Activated CD4-positive, alpha-beta T cell treated with anti-CD3 and anti-CD28 coated beads for 48 hours (primary cell): ENCODE data around the gene UCK2.

Experiments used
- DNase-seq: peaks from one replicate; pipeline ENCODE4 v3.0.0-alpha.2; 2020

UCK2 gene

GRCh38 chr1:165856021-165856420 is 28.6 kb downstream of the UCK2 start:
- no peak for DNase-seq

GRCh38 chr1:165856606-165857005 is 29.2 kb downstream of the UCK2 start:
- DNase-seq = no peak

- DNase-seq = no peak
Measured at GRCh38 chr1:165857046-165857801, 29.8 kb downstream of the UCK2 start.

GRCh38 chr1:165858364-165858823 is 31.0 kb downstream of the UCK2 start:
- no peak for DNase-seq

GRCh38 chr1:165858967-165859845 is 31.8 kb downstream of the UCK2 start:
- no peak for DNase-seq

DNA sequence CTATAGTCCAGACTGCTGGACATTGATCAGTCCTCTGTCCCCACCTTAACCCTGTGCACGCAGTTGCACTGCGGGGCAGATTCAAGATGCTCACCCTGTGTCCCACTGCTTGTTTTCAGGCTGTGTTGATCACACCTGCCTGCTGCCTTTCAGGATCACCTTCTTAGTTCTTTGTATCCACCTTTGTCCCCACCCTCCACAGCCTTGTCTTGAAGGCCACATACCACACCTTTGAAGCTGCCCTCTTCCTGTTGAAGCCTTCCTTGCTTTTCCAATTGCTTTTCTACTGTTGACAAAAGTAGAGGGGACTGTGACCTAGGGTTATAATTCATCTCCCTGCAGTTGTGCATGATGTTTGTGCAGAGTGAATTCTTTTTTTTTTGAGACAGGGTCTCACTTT is 32.7 kb downstream of the UCK2 start:
- no peak for DNase-seq

DNA sequence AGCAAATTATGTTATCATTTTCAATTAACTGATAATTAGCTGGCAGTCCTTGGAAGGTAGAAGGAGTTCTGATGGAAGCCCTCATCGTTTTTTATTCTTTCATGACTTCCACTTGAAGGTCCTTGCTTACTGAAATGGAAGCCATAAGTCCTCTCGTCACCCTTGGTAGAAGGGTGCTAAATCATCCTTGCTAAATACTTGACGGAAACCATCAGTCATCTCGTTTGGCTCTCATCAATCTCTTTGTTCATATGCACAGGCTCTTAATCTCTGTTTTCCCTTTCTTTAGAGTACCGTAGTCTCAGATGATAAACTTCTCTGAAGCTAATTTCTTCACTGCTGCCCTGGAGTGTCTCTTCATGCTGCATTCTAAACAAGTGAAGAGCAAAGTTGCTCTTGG is 34.5 kb downstream of the UCK2 start:
- DNase-seq = no peak

DNA sequence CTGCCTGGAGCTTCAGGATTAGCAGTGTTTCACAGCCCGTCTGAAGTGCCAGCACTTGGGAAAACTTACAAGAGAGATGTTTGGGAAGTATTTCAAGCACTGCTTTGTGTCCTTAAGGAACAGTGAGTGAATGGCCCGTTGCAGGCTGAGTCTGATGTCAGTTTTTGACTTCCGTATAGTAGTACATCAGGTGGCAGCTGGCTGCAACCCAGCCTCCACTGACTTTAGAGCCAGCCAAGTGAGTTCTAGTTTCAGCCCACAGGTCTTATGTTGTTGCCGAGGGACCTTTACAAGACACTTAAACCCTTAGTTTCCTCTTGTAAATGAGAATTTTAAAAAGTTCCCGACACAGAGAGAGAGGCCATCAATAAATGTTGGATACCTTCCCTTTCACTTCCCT is 35.0 kb downstream of the UCK2 start:
- DNase-seq = no peak

- no peak for DNase-seq
Measured at GRCh38 chr1:165863346-165863745, 35.9 kb downstream of the UCK2 start.

GRCh38 chr1:165865633-165866340 is 38.4 kb downstream of the UCK2 start:
- no peak for DNase-seq

DNA sequence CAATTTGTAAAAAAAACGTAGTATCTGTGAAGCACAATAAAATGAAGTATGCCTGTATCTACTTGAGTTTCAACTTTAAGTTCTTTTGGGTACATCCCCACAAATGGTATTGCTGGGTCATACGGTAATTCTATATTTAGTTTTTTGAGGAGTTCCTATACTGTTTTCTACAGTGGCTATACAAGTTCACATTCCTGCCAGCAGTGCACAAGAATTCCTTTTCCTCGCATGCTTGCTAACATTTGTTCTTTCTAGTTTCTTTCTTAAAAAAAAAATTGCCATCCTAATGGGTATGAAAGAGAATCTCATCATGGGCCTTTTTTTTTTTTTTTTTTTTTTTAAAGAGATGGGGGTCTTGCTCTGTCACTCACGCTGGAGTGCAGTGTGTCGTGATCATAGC is 41.9 kb downstream of the UCK2 start:
- DNase-seq = no peak

DNA sequence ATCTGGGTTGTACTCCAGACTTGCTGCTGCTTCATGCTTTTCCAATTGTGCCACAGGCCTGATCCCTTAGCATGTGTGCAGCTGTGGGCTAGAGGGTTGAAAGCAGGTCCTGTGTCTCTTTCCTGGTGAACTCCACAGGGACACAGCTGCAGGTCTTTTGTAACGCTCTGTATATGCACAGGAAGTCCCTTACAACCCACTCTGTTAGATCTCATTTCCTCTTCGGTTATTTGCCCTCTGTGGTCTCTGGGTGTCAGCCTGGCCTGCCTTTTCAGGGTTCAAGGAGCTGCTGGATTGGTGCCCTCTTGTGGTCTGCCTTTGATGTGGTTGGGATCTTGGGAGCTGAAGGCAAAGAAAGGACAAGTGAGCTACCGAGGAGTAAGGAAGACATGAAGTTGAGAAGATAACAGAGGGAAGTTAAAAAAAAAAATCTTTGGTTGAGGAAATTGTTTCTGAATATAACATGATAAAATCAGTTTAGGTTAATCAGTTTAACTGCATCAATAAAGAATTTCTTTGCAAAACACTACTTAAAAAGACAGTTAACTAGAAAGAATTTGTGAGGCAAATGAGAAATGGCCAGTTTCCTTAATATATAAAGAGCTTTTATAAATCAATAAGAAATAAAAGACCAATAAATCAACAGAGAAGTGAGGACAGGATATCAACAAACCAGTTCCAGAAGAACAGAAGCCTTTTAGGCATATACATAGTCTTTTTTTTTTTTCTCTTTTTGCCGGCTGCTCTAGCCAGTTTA is 44.1 kb downstream of the UCK2 start:
- peak; percentile 64 for DNase-seq

DNA sequence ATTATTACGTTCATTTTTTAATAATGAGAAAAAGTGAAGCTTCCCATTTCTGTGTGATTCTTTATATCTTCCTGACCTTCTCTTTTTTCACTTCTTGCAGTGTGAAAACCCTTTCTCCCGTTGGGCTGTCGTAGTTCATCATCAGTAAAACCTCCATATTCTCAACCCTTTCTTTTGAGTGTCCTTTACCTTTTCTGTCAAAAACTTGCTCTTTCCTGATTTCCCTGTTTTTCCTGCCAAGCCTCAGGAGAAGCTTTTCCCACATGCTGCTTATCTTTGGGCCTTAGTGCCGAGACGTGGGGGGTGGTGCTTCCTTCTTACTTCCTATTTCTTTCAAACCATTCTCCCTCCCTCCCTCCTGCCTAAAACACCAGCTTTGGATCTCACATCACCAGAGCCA is 46.1 kb downstream of the UCK2 start:
- no peak for DNase-seq

- no peak for DNase-seq
Measured at GRCh38 chr1:165874643-165875042, 47.2 kb downstream of the UCK2 start.

GRCh38 chr1:165875171-165875570 is 47.8 kb downstream of the UCK2 start:
- DNase-seq = no peak

GRCh38 chr1:165875604-165876003 is 48.2 kb downstream of the UCK2 start:
- DNase-seq = no peak

- DNase-seq = no peak
Measured at GRCh38 chr1:165876121-165876520, 48.7 kb downstream of the UCK2 start.

DNA sequence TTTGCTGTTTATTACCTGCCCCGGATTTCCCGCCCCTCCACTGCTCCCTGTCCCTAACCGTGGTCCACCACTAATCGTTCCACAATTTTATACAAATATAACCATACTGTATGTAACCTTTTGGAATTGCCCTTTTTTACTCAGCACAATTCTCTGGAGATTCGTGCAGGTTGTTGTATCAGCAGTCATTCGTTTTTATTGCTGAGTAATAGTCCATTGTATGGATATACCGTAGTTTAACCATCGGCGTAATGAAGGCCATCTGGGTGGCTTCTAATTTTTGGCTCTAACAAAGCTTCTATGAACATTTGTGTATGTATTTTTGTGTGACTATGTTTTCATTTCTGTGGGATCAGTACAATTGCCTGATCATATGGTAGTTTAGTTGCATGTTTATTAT is 50.0 kb downstream of the UCK2 start:
- no peak for DNase-seq

GRCh38 chr1:165877940-165878556 is 50.6 kb downstream of the UCK2 start:
- no peak for DNase-seq

GRCh38 chr1:165879946-165880345 is 52.5 kb downstream of the UCK2 start:
- no peak for DNase-seq

DNA sequence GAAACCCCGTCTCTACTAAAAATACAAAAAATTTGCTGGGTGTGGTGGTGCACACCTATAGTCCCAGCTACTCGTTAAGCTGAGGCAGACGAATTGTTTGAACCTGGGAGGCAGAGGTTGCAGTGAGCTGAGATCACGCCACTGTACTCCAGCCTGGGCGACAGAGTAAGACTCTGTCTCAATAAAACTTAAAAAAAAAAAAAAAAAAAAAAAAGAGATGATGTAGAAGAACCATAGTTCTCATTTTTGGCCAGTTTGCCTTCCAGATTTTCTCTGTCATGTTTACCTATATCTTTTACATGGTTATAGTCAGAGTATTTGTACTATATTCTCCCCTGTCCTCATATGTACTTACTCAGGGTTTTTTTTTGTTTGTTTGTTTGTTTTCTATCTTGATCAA is 53.6 kb downstream of the UCK2 start:
- DNase-seq = no peak

GRCh38 chr1:165882168-165882837 is 54.9 kb downstream of the UCK2 start:
- no peak for DNase-seq
